DND-41 (cell line): ENCODE results near the gene DVL1.

Source experiments
- CTCF ChIP-seq: IDR thresholded peaks from 2 replicates; pipeline ENCODE4 v1.5.1; 2012; ENCODE audit warnings: borderline replicate concordance, low read length, moderate library complexity, mild to moderate bottlenecking; ENCODE audit not compliant: poor library complexity, severe bottlenecking; ENCODE audit errors: extremely low read depth
- EZH2 ChIP-seq: IDR thresholded peaks from 3 replicates; pipeline ENCODE4 v1.6.1; 2012; ENCODE audit warnings: borderline replicate concordance, low read depth, mild to moderate bottlenecking, moderate library complexity, low read length, inconsistent platforms; ENCODE audit not compliant: severe bottlenecking

- no peak for TF ChIP-seq CTCF
- no peak for TF ChIP-seq EZH2
These were observed 11.4 kb downstream of the DVL1 start for GRCh38 chr1:1337793-1338147.
